Naive thymus-derived CD4-positive, alpha-beta T cell (primary cell): Measurements from ENCODE around the gene LOXL1. TPM values are rescaled to one million over a fixed set of nuclear protein-coding genes. Genes with fewer than 3 reads are reported as not detected.

Experiments
- ATAC-seq: fragments of 150-1000 bp; cut with Tn5 transposase; 2 replicates; pipeline ENCODE4 v1.10.0; 2021; ENCODE audit warnings: mild to moderate bottlenecking, moderate library complexity
- CTCF ChIA-PET: fragments of 350-600 bp; sonication (Branson Sonifier 250); formaldehyde crosslinking; loops from one replicate; lab custom pipeline; 2021; ENCODE audit warnings: antibody characterized with exemption; lab: Charles Lee
- POLR2A ChIA-PET: fragments of 350-600 bp; sonication (Branson Sonifier 250); formaldehyde crosslinking; loops from one replicate; lab custom pipeline; 2021; ENCODE audit warnings: antibody characterized with exemption, inconsistent platforms; lab: Charles Lee
- DNase-seq, 9 donors: peaks; one replicate each; pipeline versions ENCODE4 v3.0.0 to v3.0.0-alpha.2; 2020 to 2022; ENCODE audit warnings: mixed read lengths in 1 of 9
- H3K27ac ChIP-seq: one replicate; pipeline ENCODE4 v1.7.0; 2013; ENCODE audit warnings: mild to moderate bottlenecking, low read depth, low read length, moderate library complexity
- H3K27me3 ChIP-seq, 2 donors: one replicate each; pipeline ENCODE4 v1.7.0; 2013; ENCODE audit warnings: low read length in 2 of 2, mild to moderate bottlenecking in 2 of 2, moderate library complexity in 2 of 2; ENCODE audit not compliant: control insufficient read depth in 2 of 2, insufficient read depth in 2 of 2
- H3K36me3 ChIP-seq, 3 experiments: 1 replicate in 2 of 3; 2 replicates in 1 of 3; pipeline ENCODE4 v1.7.0; 2013; ENCODE audit warnings: low read length in 3 of 3, mild to moderate bottlenecking in 3 of 3, moderate library complexity in 1 of 3; ENCODE audit not compliant: insufficient read depth in 3 of 3, control insufficient read depth in 2 of 3
- H3K4me1 ChIP-seq, 2 donors: one replicate each; pipeline ENCODE4 v1.7.0; 2013; ENCODE audit warnings: low read length in 2 of 2, mild to moderate bottlenecking in 2 of 2, moderate library complexity in 1 of 2; ENCODE audit not compliant: control insufficient read depth in 2 of 2, insufficient read depth in 2 of 2
- H3K4me3 ChIP-seq: 2 replicates; pipeline ENCODE4 v1.7.0; 2013; ENCODE audit warnings: mild to moderate bottlenecking, low read length
- H3K9me3 ChIP-seq, 3 experiments: 1 replicate in 2 of 3; 2 replicates in 1 of 3; pipeline ENCODE4 v1.7.0; 2013; ENCODE audit warnings: low read length in 3 of 3; ENCODE audit not compliant: control insufficient read depth in 2 of 3
- H3K27ac Mint-ChIP-seq, 9 donors: one replicate each; pipeline ENCODE4 v1.8.0; 2020 to 2022; ENCODE audit warnings: mixed read lengths in 9 of 9, mild to moderate bottlenecking in 8 of 9, moderate library complexity in 5 of 9, inconsistent platforms in 2 of 9
- H3K27me3 Mint-ChIP-seq, 5 donors: one replicate each; pipeline ENCODE4 v1.8.0; 2021 to 2022; ENCODE audit warnings: mixed read lengths in 5 of 5, mild to moderate bottlenecking in 1 of 5
- H3K36me3 Mint-ChIP-seq, 5 donors: one replicate each; pipeline ENCODE4 v1.8.0; 2020 to 2022; ENCODE audit warnings: mixed read lengths in 5 of 5, mild to moderate bottlenecking in 3 of 5, inconsistent platforms in 1 of 5
- H3K4me1 Mint-ChIP-seq, 7 donors: one replicate each; pipeline ENCODE4 v1.8.0; 2020 to 2022; ENCODE audit warnings: mixed read lengths in 7 of 7, mild to moderate bottlenecking in 3 of 7, inconsistent platforms in 1 of 7
- H3K4me3 Mint-ChIP-seq, 10 donors: one replicate each; pipeline ENCODE4 v1.8.0; 2020 to 2022; ENCODE audit warnings: mild to moderate bottlenecking in 10 of 10, mixed read lengths in 10 of 10, moderate library complexity in 6 of 10, inconsistent platforms in 2 of 10
- H3K9me3 Mint-ChIP-seq, 11 donors: one replicate each; pipeline ENCODE4 v1.8.0; 2020 to 2022; ENCODE audit warnings: mixed read lengths in 11 of 11, mild to moderate bottlenecking in 4 of 11, inconsistent platforms in 1 of 11, moderate library complexity in 1 of 11
- intact Hi-C, 2 donors: fragments of 100-400 bp; cut with micrococcal nuclease; formaldehyde crosslinking; loops; one replicate each; pipeline ENCODE4 v1.15.1; 2023
- polyA plus RNA-seq, 2 donors: library from polyadenylated mRNA; unstranded; fragments of 300-500 nt; fragmentation: Illumina TruSeq; gene quantifications; one replicate each; pipeline ENCODE4 v1.2.3, GENCODE V29; 2021
- total RNA-seq, 6 experiments: library from RNA in 5 of 6; stranded (reverse) in 5 of 6; gene quantifications; 1 replicate in 5 of 6; 2 replicates in 1 of 6; pipeline ENCODE4 v1.2.3 and lab custom pipeline; 2021 to 2026

Gene LOXL1
- total and polyA plus RNA-seq, 7 experiments from 2014 or later, result 0.49 to 2.3 (median 1.3) TPM

DNA sequence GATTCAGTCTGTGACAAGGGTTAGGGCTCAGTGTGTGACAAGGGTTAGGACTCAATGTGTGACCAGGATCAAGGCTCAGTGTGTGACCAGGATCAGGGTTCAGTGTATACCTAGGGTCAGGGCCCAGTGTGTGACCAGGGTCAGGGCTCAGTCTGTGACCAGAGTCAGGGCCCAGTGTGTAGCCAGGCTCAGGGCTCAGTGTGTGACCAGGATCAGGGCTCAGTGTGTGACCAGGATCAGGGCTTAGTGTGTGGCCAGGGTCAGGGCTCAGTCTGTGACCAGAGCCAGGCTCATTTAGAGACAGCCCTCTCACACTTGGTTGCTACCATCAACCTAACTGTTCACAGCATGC, 24.2 kb downstream of the LOXL1 start:
- ChIA-PET CTCF (interaction anchor here (0.5 to 4.1 kb wide), 16 partner anchors 8 to 375 kb away, joined by 3 to 68 read pairs (median 5); partner anchors contain the start of gene PML), POLR2A (interaction anchor here (0.9 to 3.4 kb wide), 2 partner anchors 9 to 14 kb away, joined by 4 to 25 read pairs; no protein-coding TSS in a partner anchor)
- no peak for ATAC-seq
- H3K4me3 Mint-ChIP-seq, result no peak overlapping the region
- no peaks in the 10 kb centered on the region for H3K36me3 ChIP-seq
- H3K27ac Mint-ChIP-seq, result peak overlapping the region in 4 of 9 donors; percentile 4 to 83 (median 37)
- DNase-seq, result no peak
- no peak overlapping the region for H3K4me3 ChIP-seq
- intact Hi-C loops, result no loop called here
- no peaks in the 10 kb centered on the region for H3K36me3 Mint-ChIP-seq
- no peaks in the 10 kb centered on the region for H3K27me3 ChIP-seq
- H3K4me1 Mint-ChIP-seq, result peaks cover 4 to 8% (median 7%) of the 10 kb centered on the region in 7 donors
- H3K27ac ChIP-seq, result no peak overlapping the region
- H3K9me3 ChIP-seq, result no peaks in the 10 kb centered on the region
- H3K27me3 Mint-ChIP-seq, result peaks cover 0 to 5% (median 0%) of the 10 kb centered on the region in 5 donors
- peaks cover 0 to 6% of the 10 kb centered on the region in 2 donors for H3K4me1 ChIP-seq
- no peaks in the 10 kb centered on the region for H3K9me3 Mint-ChIP-seq

DNA sequence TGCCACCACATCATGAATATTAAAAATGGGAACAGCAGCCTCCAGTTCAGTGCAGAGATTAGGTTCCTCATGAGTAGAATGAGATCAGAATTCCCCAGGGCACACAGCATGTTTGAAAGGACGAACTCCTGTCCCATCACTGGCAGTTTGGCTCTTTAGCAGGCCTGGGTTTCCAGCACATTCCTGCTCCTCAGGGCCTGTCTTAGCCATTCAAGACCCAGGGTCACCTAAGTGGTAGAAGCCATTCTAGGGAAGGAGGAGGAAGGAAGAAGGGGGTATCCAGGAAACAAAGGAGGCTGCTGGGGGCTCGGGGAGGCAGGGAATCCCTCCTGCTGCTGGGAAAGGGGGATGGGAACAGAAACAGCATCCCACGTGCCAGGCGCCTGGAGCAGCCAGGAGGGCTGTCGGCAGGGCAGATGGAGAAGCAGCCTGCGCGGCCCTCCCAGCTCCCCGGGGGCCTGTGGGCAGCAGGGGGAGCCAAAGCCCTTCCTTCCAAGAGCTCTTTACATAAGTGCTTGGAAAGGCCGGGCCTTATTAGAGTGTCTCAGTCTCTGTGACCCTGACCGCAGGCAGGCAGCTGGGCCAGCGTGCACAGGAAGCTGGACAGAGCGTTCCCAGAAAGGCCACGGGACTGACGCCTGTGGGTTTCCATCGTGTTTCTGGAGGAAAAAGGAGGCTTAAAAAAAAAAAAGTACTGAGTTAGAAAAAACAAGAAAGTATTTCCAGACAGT, 24.7 kb downstream of the LOXL1 start:
- Mint-ChIP-seq H3K27me3 (peaks cover 0 to 3% (median 0%) of the 10 kb centered on the region in 5 donors), H3K36me3 (no peaks in the 10 kb centered on the region), H3K9me3 (no peaks in the 10 kb centered on the region), H3K27ac (peak overlapping the region; percentile 10 to 97 (median 83)), H3K4me3 (peak overlapping the region in 1 of 10 donors; percentile 23), H3K4me1 (peaks cover 4 to 9% (median 7%) of the 10 kb centered on the region in 7 donors)
- H3K4me3 ChIP-seq, result no peak overlapping the region
- DNase-seq, result peak; percentile 53 to 76 (median 71)
- H3K27ac ChIP-seq, result no peak overlapping the region
- H3K27me3 ChIP-seq, result no peaks in the 10 kb centered on the region
- H3K36me3 ChIP-seq, result no peaks in the 10 kb centered on the region
- peaks cover 0 to 6% of the 10 kb centered on the region in 2 donors for H3K4me1 ChIP-seq
- peak; percentile 89 for ATAC-seq
- CTCF ChIA-PET, result interaction anchor here (0.5 to 4.1 kb wide), 21 partner anchors 8 to 1619 kb away, joined by 3 to 68 read pairs (median 5); partner anchors contain the start of gene PML
- POLR2A ChIA-PET, result interaction anchor here (0.6 to 3.4 kb wide), 3 partner anchors 8 to 495 kb away, joined by 3 to 25 read pairs (median 4); no protein-coding TSS in a partner anchor
- intact Hi-C loops, result loop anchor here (1.0 kb wide), 5 partner anchors 8 to 371 kb away; no protein-coding TSS in a partner anchor
- no peaks in the 10 kb centered on the region for H3K9me3 ChIP-seq

DNA sequence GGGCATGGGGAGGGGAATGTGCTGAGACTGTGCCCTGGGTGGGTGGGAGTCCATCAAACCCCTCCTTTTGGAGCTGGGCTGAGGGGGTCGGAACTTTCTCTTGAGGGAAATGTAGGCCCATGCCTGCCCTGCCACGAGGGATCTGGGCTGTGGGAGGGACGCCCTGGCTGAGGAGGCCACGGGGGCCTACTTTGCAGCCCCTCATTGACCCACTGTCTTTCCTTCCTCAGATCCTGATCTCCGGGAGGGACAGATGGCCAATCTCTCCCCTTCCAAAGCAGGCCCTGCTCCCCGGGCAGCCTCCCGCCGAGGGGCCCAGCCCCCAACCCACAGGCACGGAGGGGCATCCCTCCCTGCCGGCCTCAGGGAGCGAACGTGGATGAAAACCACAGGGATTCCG, 25.3 kb downstream of the LOXL1 start:
- DNase-seq (no peak), ATAC-seq (no peak)
- Mint-ChIP-seq H3K9me3 (no peaks in the 10 kb centered on the region), H3K27me3 (peaks cover 0 to 2% (median 0%) of the 10 kb centered on the region in 5 donors), H3K4me3 (no peak overlapping the region), H3K36me3 (no peaks in the 10 kb centered on the region), H3K4me1 (peaks cover 4 to 8% (median 7%) of the 10 kb centered on the region in 7 donors), H3K27ac (peak overlapping the region in 7 of 9 donors; percentile 10 to 97 (median 83))
- ChIA-PET POLR2A (interaction anchor here (0.9 to 3.4 kb wide), 2 partner anchors 8 to 13 kb away, joined by 4 to 25 read pairs; no protein-coding TSS in a partner anchor), CTCF (interaction anchor here (0.5 to 4.1 kb wide), 19 partner anchors 7 to 1618 kb away, joined by 3 to 68 read pairs (median 5); partner anchors contain the start of gene PML)
- Histone ChIP-seq H3K27ac (no peak overlapping the region), H3K4me3 (no peak overlapping the region), H3K27me3 (no peaks in the 10 kb centered on the region), H3K9me3 (no peaks in the 10 kb centered on the region), H3K4me1 (peaks cover 0 to 6% of the 10 kb centered on the region in 2 donors), H3K36me3 (no peaks in the 10 kb centered on the region)
- intact Hi-C loops, result loop anchor here (1.0 kb wide), 5 partner anchors 8 to 371 kb away; no protein-coding TSS in a partner anchor

DNA sequence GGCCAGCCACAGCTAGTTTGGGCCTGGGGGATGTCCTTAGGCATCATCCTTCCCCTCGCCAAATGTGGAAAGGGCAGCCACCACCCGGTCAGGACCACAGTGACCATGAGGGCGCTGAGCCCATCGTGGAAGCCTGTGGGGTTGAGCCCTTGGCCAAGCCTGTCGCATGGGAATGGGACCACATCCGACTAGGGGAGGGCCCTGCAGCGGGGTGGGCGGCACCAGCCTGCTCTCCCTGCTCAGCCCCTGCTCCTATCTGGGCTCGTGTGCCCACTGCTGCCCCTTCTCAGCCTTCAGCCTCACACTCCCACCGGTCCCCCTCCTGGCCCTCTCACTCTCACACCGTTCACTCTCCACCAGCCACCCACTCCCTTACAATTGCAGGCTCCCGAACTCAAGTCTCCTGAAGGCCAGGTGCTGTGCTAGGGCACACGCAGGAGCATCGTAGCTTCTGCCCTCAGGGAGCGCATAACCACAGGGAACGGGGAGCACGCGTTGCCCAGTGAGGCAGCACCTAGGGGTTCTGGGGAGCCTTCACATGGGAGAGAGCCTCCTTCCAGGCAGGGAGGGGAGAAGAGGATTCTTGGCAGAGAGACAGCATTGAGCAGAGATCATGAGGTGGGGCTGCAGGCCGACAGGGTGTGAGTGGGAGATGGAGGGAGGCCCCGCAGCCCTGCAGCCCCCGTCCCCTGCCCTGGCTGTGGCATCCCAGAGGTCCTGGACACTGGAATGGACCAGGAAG, 26.1 kb downstream of the LOXL1 start:
- no peaks in the 10 kb centered on the region for H3K9me3 Mint-ChIP-seq
- ATAC-seq (no peak), DNase-seq (no peak)
- ChIA-PET CTCF (interaction anchor here (0.8 to 4.1 kb wide), 6 partner anchors 8 to 21 kb away, joined by 3 to 68 read pairs (median 13); no protein-coding TSS in a partner anchor), POLR2A (interaction anchor here (3.4 kb wide), 1 partner anchor 12 kb away, joined by 25 read pairs; no protein-coding TSS in a partner anchor)
- peaks cover 0 to 6% of the 10 kb centered on the region in 2 donors for H3K4me1 ChIP-seq
- no peak overlapping the region for H3K27ac ChIP-seq
- intact Hi-C loops, result no loop called here
- H3K27me3 ChIP-seq, result no peaks in the 10 kb centered on the region
- H3K36me3 ChIP-seq, result no peaks in the 10 kb centered on the region
- H3K4me3 ChIP-seq, result no peak overlapping the region
- H3K27me3 Mint-ChIP-seq, result peaks cover 0 to 2% (median 0%) of the 10 kb centered on the region in 5 donors
- H3K4me3 Mint-ChIP-seq, result no peak overlapping the region
- no peaks in the 10 kb centered on the region for H3K36me3 Mint-ChIP-seq
- peak overlapping the region in 2 of 9 donors; percentile 15 to 57 for H3K27ac Mint-ChIP-seq
- peaks cover 8 to 15% (median 11%) of the 10 kb centered on the region in 7 donors for H3K4me1 Mint-ChIP-seq
- no peaks in the 10 kb centered on the region for H3K9me3 ChIP-seq

DNA sequence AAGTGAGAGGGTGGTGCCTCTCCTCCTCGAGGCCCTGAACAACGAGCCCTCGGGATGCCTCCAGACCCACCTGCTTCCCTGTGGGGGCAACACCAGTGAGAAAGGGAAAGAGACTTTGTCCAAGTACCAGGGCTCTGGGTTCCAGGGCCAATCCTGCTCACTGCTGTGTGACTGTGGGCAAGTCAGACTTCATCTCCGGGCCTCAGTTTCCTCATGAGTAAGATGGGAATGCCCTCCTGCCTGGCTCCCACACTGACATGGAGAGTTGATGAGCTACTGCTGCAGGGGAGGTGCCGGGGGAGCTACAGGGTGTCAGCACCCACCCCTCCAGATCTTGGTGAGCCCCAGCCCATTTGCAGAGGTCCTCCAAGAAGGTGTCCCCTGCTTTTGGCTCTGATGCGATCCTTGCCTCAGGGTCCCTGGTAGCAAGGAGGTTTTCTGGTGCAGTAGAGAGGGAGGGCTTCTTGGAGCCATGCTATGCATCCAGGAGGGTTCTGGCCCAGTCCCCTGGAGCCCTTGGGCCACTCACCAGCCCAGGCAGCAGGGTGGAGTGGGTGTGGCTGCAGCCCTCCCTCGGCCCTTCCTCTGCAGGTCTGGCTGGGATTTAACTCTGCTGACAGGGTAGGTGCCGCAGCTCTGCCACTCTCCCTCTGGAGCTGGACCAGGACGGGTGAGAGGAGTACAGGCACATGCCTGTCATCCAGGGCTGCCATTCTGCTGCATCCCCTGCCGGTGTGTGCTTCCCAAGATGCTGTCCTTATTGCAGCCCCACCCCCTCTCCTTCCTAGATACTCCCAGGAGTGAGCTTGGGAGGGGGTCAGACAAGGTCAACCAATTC, 26.9 kb downstream of the LOXL1 start:
- H3K9me3 Mint-ChIP-seq, result no peaks in the 10 kb centered on the region

More for the DNA sequence above, 26.9 kb downstream of the LOXL1 start:
- ChIA-PET CTCF (interaction anchor here (0.6 to 4.1 kb wide), 3 partner anchors 11 to 207 kb away, joined by 3 to 29 read pairs (median 10); no protein-coding TSS in a partner anchor), POLR2A (interaction anchor here (3.4 kb wide), 1 partner anchor 12 kb away, joined by 25 read pairs; no protein-coding TSS in a partner anchor)
- Histone ChIP-seq H3K9me3 (no peaks in the 10 kb centered on the region), H3K27ac (no peak overlapping the region), H3K27me3 (no peaks in the 10 kb centered on the region), H3K4me3 (no peak overlapping the region), H3K4me1 (peaks cover 0 to 6% of the 10 kb centered on the region in 2 donors), H3K36me3 (no peaks in the 10 kb centered on the region)
- H3K27me3 Mint-ChIP-seq, result no peaks in the 10 kb centered on the region
- no peaks in the 10 kb centered on the region for H3K36me3 Mint-ChIP-seq
- no peak for ATAC-seq
- no peak overlapping the region for H3K4me3 Mint-ChIP-seq
- peaks cover 12 to 22% (median 19%) of the 10 kb centered on the region in 7 donors for H3K4me1 Mint-ChIP-seq
- intact Hi-C loops, result no loop called here
- H3K27ac Mint-ChIP-seq, result peak overlapping the region in 2 of 9 donors; percentile 34 to 48
- no peak for DNase-seq
